ENCODE measurements around the gene RAB17.

The RAB17 gene

GRCh38 chr2:237590272-237591140 lies at the start of gene RAB17:
Gene RAB17, minus strand, starts transcription at chr2:237590734. Its CDS starts 4,580 bp downstream, at chr2:237586154.
- no peak for DNase-seq (ENCODE audit: low read depth in 2 of 2)

- DNase-seq (ENCODE audit: low read depth in 2 of 2), result no peak
Measured at GRCh38 chr2:237639836-237640220, 49.3 kb upstream of the RAB17 start.

GRCh38 chr2:237639052-237639835 lies 48.7 kb upstream of the RAB17 start:
- DNase-seq (ENCODE audit: low read depth in 2 of 2), result no peak

GRCh38 chr2:237638176-237638575 lies 47.6 kb upstream of the RAB17 start:
- DNase-seq (ENCODE audit: low read depth in 2 of 2), result no peak

- DNase-seq (ENCODE audit: low read depth in 2 of 2), result no peak
Measured at GRCh38 chr2:237637429-237638135, 47.0 kb upstream of the RAB17 start.

- DNase-seq (ENCODE audit: low read depth in 2 of 2), result no peak
Measured at GRCh38 chr2:237636578-237636977, 46.0 kb upstream of the RAB17 start.

- DNase-seq (ENCODE audit: low read depth in 2 of 2), result no peak
Measured at GRCh38 chr2:237633061-237633561, 42.6 kb upstream of the RAB17 start.

- DNase-seq (ENCODE audit: low read depth in 2 of 2), result no peak
Measured at GRCh38 chr2:237631801-237632585, 41.5 kb upstream of the RAB17 start.

GRCh38 chr2:237631007-237631785 lies 40.7 kb upstream of the RAB17 start:
- no peak for DNase-seq (ENCODE audit: low read depth in 2 of 2)

GRCh38 chr2:237630216-237631000 lies 39.9 kb upstream of the RAB17 start:
- DNase-seq (ENCODE audit: low read depth in 2 of 2), result no peak

- no peak for DNase-seq (ENCODE audit: low read depth in 2 of 2)
Measured at GRCh38 chr2:237629739-237630138, 39.2 kb upstream of the RAB17 start.

- DNase-seq (ENCODE audit: low read depth in 2 of 2), result no peak
Measured at GRCh38 chr2:237629188-237629534, 38.6 kb upstream of the RAB17 start.

- DNase-seq (ENCODE audit: low read depth in 2 of 2), result no peak
Measured at GRCh38 chr2:237628247-237629187, 38.0 kb upstream of the RAB17 start.

GRCh38 chr2:237627441-237628246 lies 37.1 kb upstream of the RAB17 start, which contains the start of gene LRRFIP1:
Gene LRRFIP1, plus strand, starts transcription at chr2:237627587. Its CDS starts 58 bp downstream, at chr2:237627645.
- DNase-seq (ENCODE audit: low read depth in 2 of 2), result no peak

- no peak for DNase-seq (ENCODE audit: low read depth in 2 of 2)
Measured at GRCh38 chr2:237626813-237627440, 36.4 kb upstream of the RAB17 start.

- DNase-seq (ENCODE audit: low read depth in 2 of 2), result no peak
Measured at GRCh38 chr2:237625777-237626176, 35.2 kb upstream of the RAB17 start.

GRCh38 chr2:237625216-237625705 lies 34.7 kb upstream of the RAB17 start:
- no peak for DNase-seq (ENCODE audit: low read depth in 2 of 2)
